ENCODE data around the gene CLTC. TPM values are rescaled to one million over a fixed set of nuclear protein-coding genes. Genes with fewer than 3 reads are reported as not detected.

Gene CLTC
- total and polyA plus RNA-seq, 2 donors (not counting 1 experiment from before 2014, with no cell fraction given) = 25.9 to 114 TPM

- DNase-seq (peak; percentile 80), ATAC-seq (ENCODE audit: low read depth) (peak; percentile 88)
- H3K4me1 Mint-ChIP-seq = peaks cover 68% of the 10 kb centered on the region
- peak overlapping the region; percentile 79 for H3K4me3 Mint-ChIP-seq
- peak overlapping the region; percentile 71 for H3K4me2 ChIP-seq (replicated peaks; ENCODE audit: low read depth, low read length, poor library complexity, severe bottlenecking)
- H2AFZ ChIP-seq (ENCODE audit: insufficient read depth, low read depth, low read length, poor library complexity, severe bottlenecking) = no peak overlapping the region
- no peaks in the 10 kb centered on the region for H3K9me3 Mint-ChIP-seq (ENCODE audit: insufficient read depth)
- CTCF ChIA-PET = interaction anchor here (0.6 to 1.8 kb wide), 6 partner anchors 21 to 309 kb away, joined by 3 to 12 read pairs (median 4); partner anchors contain the start of gene CLTC
- H4K20me1 ChIP-seq (ENCODE audit: control insufficient read depth, insufficient read depth, low read length, poor library complexity, severe bottlenecking) = peaks cover 38% of the 10 kb centered on the region
- peak overlapping the region; percentile 17 to 71 for H3K27ac ChIP-seq (ENCODE audit: low read length in 2 of 2)
- H3K79me2 ChIP-seq (ENCODE audit: control insufficient read depth, insufficient read depth, low read length) = peaks cover 94% of the 10 kb centered on the region
- H3K36me3 ChIP-seq (replicated peaks in 1 of 2; ENCODE audit: control extremely low read depth in 1 of 2, control insufficient read depth in 1 of 2, extremely low read depth in 1 of 2, insufficient read depth in 2 of 2, low read length in 1 of 2) = peaks cover 0 to 28% of the 10 kb centered on the region in 2 experiments
- no peaks in the 10 kb centered on the region for H3K27me3 Mint-ChIP-seq
- no CpG with 5 or more reads among the region's 2 CpGs for WGBS (ENCODE audit: insufficient coverage)
- intact Hi-C loops (cut with micrococcal nuclease) = loop anchor here (1.0 to 5.0 kb wide), 3 partner anchors 13 to 35 kb away; partner anchors contain the start of gene CLTC
- H3K27ac Mint-ChIP-seq = peak overlapping the region; percentile 81
- TF ChIP-seq EZH2 (IDR thresholded peaks at IDR 0.05; ENCODE audit: borderline replicate concordance, insufficient read depth, low read depth, low read length, poor library complexity, severe bottlenecking) (no peak), CTCF (IDR thresholded peaks at IDR 0.05) (no peak)
- no peaks in the 10 kb centered on the region for H3K9me3 ChIP-seq (ENCODE audit: control extremely low read depth in 1 of 3, control insufficient read depth in 2 of 3, insufficient read depth in 1 of 3, low read length in 2 of 3)
- POLR2A ChIA-PET = interaction anchor here (0.7 to 2.9 kb wide), 3 partner anchors 22 to 444 kb away, joined by 6 to 20 read pairs (median 6); partner anchors contain the start of gene CLTC
- no peaks in the 10 kb centered on the region for H3K27me3 ChIP-seq (replicated peaks in 1 of 4; ENCODE audit: control extremely low read depth in 1 of 4, control insufficient read depth in 3 of 4, insufficient read depth in 4 of 4, low read length in 3 of 4)
- peak overlapping the region in 3 of 5 experiments; percentile 8 to 43 (median 12) for H3K4me3 ChIP-seq (ENCODE audit: control extremely low read depth in 1 of 5, extremely low read depth in 1 of 5, insufficient read depth in 1 of 5, low read depth in 2 of 5, low read length in 4 of 5)
- H3K4me1 ChIP-seq (ENCODE audit: control insufficient read depth in 2 of 2, insufficient read depth in 2 of 2, low read length in 2 of 2) = peaks cover 48 to 53% of the 10 kb centered on the region in 2 donors
- peak overlapping the region; percentile 27 for H3K9ac ChIP-seq (ENCODE audit: low read length)
These were observed 22.2 kb downstream of the CLTC start for GRCh38 chr17:59641799-59642484.

GRCh38 chr17:59642565-59642964 is 22.9 kb downstream of the CLTC start:
- peak overlapping the region; percentile 81 for H3K27ac Mint-ChIP-seq
- ATAC-seq (ENCODE audit: low read depth) (no peak), DNase-seq (no peak)
- TF ChIP-seq CTCF (IDR thresholded peaks at IDR 0.05) (no peak), EZH2 (IDR thresholded peaks at IDR 0.05; ENCODE audit: borderline replicate concordance, insufficient read depth, low read depth, low read length, poor library complexity, severe bottlenecking) (no peak)
- Histone ChIP-seq H3K27me3 (replicated peaks in 1 of 4; ENCODE audit: control extremely low read depth in 1 of 4, control insufficient read depth in 3 of 4, insufficient read depth in 4 of 4, low read length in 3 of 4) (no peaks in the 10 kb centered on the region), H3K79me2 (ENCODE audit: control insufficient read depth, insufficient read depth, low read length) (peaks cover 94% of the 10 kb centered on the region), H3K4me2 (replicated peaks; ENCODE audit: low read depth, low read length, poor library complexity, severe bottlenecking) (peak overlapping the region; percentile 71), H4K20me1 (ENCODE audit: control insufficient read depth, insufficient read depth, low read length, poor library complexity, severe bottlenecking) (peaks cover 38% of the 10 kb centered on the region), H2AFZ (ENCODE audit: insufficient read depth, low read depth, low read length, poor library complexity, severe bottlenecking) (no peak overlapping the region), H3K27ac (ENCODE audit: low read length in 2 of 2) (peak overlapping the region; percentile 17 to 71), H3K4me3 (ENCODE audit: control extremely low read depth in 1 of 5, extremely low read depth in 1 of 5, insufficient read depth in 1 of 5, low read depth in 2 of 5, low read length in 4 of 5) (peak overlapping the region in 2 of 5 experiments; percentile 12 to 43), H3K36me3 (replicated peaks in 1 of 2; ENCODE audit: control extremely low read depth in 1 of 2, control insufficient read depth in 1 of 2, extremely low read depth in 1 of 2, insufficient read depth in 2 of 2, low read length in 1 of 2) (peaks cover 2 to 35% of the 10 kb centered on the region in 2 experiments), H3K4me1 (ENCODE audit: control insufficient read depth in 2 of 2, insufficient read depth in 2 of 2, low read length in 2 of 2) (peaks cover 48 to 51% of the 10 kb centered on the region in 2 donors), H3K9ac (ENCODE audit: low read length) (peak overlapping the region; percentile 27), H3K9me3 (ENCODE audit: control extremely low read depth in 1 of 3, control insufficient read depth in 2 of 3, insufficient read depth in 1 of 3, low read length in 2 of 3) (no peaks in the 10 kb centered on the region)
- intact Hi-C loops (cut with micrococcal nuclease) = loop anchor here (1.0 to 5.0 kb wide), 3 partner anchors 14 to 35 kb away; partner anchors contain the start of gene CLTC
- ChIA-PET CTCF (interaction anchor here (0.6 to 1.8 kb wide), 5 partner anchors 22 to 310 kb away, joined by 3 to 12 read pairs (median 3); partner anchors contain the start of gene CLTC), POLR2A (interaction anchor here (0.7 to 2.9 kb wide), 2 partner anchors 23 to 199 kb away, joined by 6 to 20 read pairs; partner anchors contain the start of gene CLTC)
- H3K4me3 Mint-ChIP-seq = peak overlapping the region; percentile 79
- no peaks in the 10 kb centered on the region for H3K27me3 Mint-ChIP-seq
- no CpG with 5 or more reads among the region's 1 CpG for WGBS (ENCODE audit: insufficient coverage)
- no peaks in the 10 kb centered on the region for H3K9me3 Mint-ChIP-seq (ENCODE audit: insufficient read depth)
- peaks cover 68% of the 10 kb centered on the region for H3K4me1 Mint-ChIP-seq
